SH-SY5Y (cell line): Measurements from ENCODE around the gene GALR3.

Source experiments
- GATA2 ChIP-seq: IDR thresholded peaks from 2 replicates; pipeline ENCODE4 v1.6.1; 2011; ENCODE audit warnings: mild to moderate bottlenecking, low read depth, low read length
- GATA3 ChIP-seq: IDR thresholded peaks from 2 replicates; pipeline ENCODE4 v1.6.1; 2011; ENCODE audit warnings: low read depth, mild to moderate bottlenecking, low read length, moderate library complexity

The GALR3 gene

DNA sequence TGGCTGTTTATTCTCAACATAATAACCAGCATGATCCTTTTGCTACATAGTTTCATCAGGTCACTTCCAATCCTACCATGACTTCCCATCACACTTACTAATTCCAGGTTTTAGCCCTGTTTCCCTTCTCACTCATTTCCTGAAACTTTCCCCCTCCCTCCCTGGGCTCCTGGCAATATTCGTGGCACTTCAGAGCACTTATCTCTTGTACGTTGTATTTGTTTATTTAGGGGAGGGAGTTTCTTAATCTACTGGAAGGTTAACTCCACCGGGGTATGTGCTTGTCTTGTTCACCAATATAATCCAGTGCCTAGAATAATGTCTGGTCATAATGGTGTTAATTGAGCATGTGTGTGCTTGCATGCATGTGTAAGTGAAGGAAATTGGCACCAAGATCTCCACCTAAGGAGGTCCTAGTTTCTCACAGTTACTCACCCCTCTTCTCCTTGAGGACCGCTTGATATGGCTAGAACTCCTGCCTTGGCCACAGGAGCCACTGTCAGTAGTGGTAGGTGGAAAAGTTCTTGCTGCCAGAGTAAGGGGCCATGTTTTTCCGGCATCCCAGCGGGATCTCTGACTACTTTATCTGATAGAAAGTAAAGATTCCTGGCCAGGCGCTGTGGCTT lies 37.7 kb downstream of the GALR3 start:
- no peak for TF ChIP-seq GATA3
- no peak for TF ChIP-seq GATA2

DNA sequence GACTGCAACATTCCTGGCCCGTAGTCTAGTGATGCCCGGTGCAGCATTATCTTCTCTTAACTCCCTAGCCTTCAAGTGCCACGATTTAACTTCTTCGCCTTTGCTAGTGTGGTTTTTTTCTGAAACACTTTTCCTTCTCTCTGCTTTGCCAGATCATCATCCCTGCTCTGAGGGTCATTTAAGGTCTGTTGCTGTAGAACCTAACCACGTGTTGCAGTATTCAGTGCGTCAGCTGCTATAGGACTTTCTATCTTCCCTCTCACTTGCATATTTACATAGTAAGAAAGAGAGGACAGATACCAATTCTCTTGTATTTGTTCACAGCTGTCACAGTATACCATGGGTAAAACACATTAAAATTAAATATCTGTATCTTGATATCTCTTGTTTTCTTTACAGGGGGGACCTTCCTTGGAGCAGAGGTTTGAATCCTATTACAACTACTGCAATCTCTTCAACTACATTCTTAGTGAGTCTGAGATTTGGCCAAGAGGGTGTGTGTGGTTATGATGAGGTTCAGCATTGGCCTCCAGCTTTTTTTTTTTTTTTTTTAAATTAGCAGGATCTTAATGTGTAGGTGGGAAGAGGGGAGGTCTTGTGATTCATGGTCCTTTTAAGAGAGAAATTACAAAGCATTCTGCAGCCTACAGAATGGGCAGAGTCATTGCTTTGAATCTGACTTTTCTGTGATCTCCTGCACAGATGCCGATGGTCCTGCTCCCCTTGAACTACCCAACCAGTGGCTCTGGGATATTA lies 39.6 kb downstream of the GALR3 start:
- TF ChIP-seq GATA3 (no peak), GATA2 (no peak)

DNA sequence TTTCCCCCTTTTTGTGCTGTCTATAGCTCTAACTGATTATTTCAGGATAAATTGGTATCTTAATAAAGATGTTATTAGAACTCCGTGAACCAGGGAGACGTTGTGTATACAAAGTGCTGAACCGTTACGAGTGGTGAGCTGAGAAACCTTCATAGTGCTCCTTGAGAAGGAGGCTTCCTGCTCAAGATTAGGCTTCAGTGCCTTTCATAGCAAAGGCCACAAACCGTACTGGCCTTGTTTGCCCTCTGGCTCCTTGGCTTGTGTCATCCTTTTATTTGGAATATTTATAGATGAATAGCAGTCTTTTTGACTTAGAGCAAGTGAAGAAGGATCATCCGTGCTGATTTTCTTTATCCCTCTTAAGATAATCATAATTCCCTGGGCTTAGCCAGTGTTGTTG lies 42.3 kb downstream of the GALR3 start:
- no peak for TF ChIP-seq GATA2
- TF ChIP-seq GATA3: no peak

DNA sequence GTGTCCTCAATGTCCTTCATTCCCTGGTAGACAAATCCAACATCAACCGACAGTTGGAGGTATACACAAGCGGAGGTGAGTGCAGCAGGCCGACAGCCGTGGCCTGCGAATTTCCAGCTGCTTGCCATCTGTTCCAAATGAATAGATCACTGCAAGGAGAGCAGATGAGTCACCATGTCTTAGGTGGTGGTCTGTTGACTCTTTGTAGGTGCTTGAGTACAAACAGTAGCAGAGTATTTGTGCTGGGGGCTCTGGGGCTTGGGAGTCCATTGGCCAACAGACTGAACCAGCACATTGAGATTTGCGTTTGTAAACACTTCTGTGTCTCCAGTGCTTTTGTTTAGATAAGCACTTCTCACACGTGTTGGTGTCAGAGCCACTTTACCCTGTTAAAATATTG lies 47.1 kb downstream of the GALR3 start:
- no peak for TF ChIP-seq GATA2
- no peak for TF ChIP-seq GATA3
